ENCODE results near the gene NEURL1B. TPM values are rescaled to one million over a fixed set of nuclear protein-coding genes. Genes with fewer than 3 reads are reported as not detected.

NEURL1B gene
- polyA plus RNA-seq, 1 of the 3 experiments (the other 2 are of a cell fraction), result 2.8 TPM

- H3K36me3 ChIP-seq (replicated peaks in 1 of 2; ENCODE audit: control insufficient read depth in 1 of 2, insufficient read depth in 2 of 2, low read length in 1 of 2), result no peaks in the 10 kb centered on the region
- DNase-seq, result no peak
- H3K79me2 ChIP-seq (ENCODE audit: insufficient read depth), result no peaks in the 10 kb centered on the region
- H3K4me3 ChIP-seq (ENCODE audit: low read depth in 2 of 2, low read length in 1 of 2), result no peak overlapping the region
- no peak overlapping the region for H3K4me2 ChIP-seq
- no peaks in the 10 kb centered on the region for H3K9me2 ChIP-seq
- H3K4me1 ChIP-seq (ENCODE audit: control insufficient read depth in 1 of 2, insufficient read depth in 2 of 2, low read depth in 1 of 2, low read length in 1 of 2), result peaks cover 0 to 7% of the 10 kb centered on the region in 2 experiments; a peak in 2 of 4 replicates
- H3F3A ChIP-seq (replicated peaks; ENCODE audit: insufficient read depth), result peaks cover 5% of the 10 kb centered on the region
- no peak overlapping the region for H3K9ac ChIP-seq
- H3K27ac ChIP-seq (ENCODE audit: low read depth in 2 of 2, low read length in 1 of 2), result no peak overlapping the region
- no peak overlapping the region for H2AFZ ChIP-seq (ENCODE audit: low read depth)
- H3K9me3 ChIP-seq, result no peaks in the 10 kb centered on the region
- H4K20me1 ChIP-seq (ENCODE audit: insufficient read depth), result no peaks in the 10 kb centered on the region
- CTCF ChIA-PET, result interaction anchor here (1.3 kb wide), 2 partner anchors 20 to 23 kb away, joined by 3 read pairs; no protein-coding TSS in a partner anchor
- POLR2A ChIA-PET, result no interaction called here
- H3K27me3 ChIP-seq (ENCODE audit: insufficient read depth), result no peaks in the 10 kb centered on the region
- TF ChIP-seq MEF2A (IDR thresholded peaks at IDR 0.05; ENCODE audit: borderline replicate concordance, low read depth) (no peak), ELF1 (IDR thresholded peaks at IDR 0.05) (no peak), NRF1 (IDR thresholded peaks at IDR 0.05; ENCODE audit: low read depth, low read length) (no peak), CHD2 (IDR thresholded peaks at IDR 0.05; ENCODE audit: low read length, partially characterized antibody) (no peak), RXRA (IDR thresholded peaks at IDR 0.05; ENCODE audit: borderline replicate concordance, low read depth) (no peak), NFIC (IDR thresholded peaks at IDR 0.05; ENCODE audit: borderline replicate concordance) (no peak), ZBTB33 (IDR thresholded peaks at IDR 0.05; ENCODE audit: borderline replicate concordance, low read depth) (no peak), TEAD4 (IDR thresholded peaks at IDR 0.05; ENCODE audit: borderline replicate concordance, insufficient read depth) (no peak), TAF1 (IDR thresholded peaks at IDR 0.05; ENCODE audit: borderline replicate concordance, low read depth, low read length) (no peak), RCOR1 (IDR thresholded peaks at IDR 0.05; ENCODE audit: low read length) (no peak), REST (IDR thresholded peaks at IDR 0.05; ENCODE audit: low read depth, low read length) (no peak), TCF12 (IDR thresholded peaks at IDR 0.05) (no peak), FOSL2 (IDR thresholded peaks at IDR 0.05; ENCODE audit: borderline replicate concordance, low read depth) (no peak)
- WGBS (ENCODE audit: low lambda C conversion rate), result 92% methylated on average over 10 of the region's 11 CpGs
Measured at GRCh38 chr5:172736508-172737135, 95.6 kb downstream of the NEURL1B start.
